Measurements from ENCODE around the gene PMP22.

PMP22 gene

GRCh38 chr17:15265131-15265530 lies at the start of gene PMP22:
TSS of gene PMP22 (minus strand) at chr17:15265326. CDS start at chr17:15260727, 4,599 bp downstream.
- FAIRE-seq (no peak), DNase-seq (ENCODE audit: insufficient read length, low spot score) (no peak)

- DNase-seq (ENCODE audit: insufficient read length, low spot score) = no peak
Observed at GRCh38 chr17:15311996-15312395, 46.9 kb upstream of the PMP22 start.

GRCh38 chr17:15309793-15310192 lies 44.7 kb upstream of the PMP22 start:
- FAIRE-seq = no peak
- no peak for DNase-seq (ENCODE audit: insufficient read length, low spot score)

More at GRCh38 chr17:15311996-15312395, 46.9 kb upstream of the PMP22 start:
- peak; percentile 49 for FAIRE-seq

GRCh38 chr17:15309236-15309635 lies 44.1 kb upstream of the PMP22 start:
- DNase-seq (ENCODE audit: insufficient read length, low spot score) (no peak), FAIRE-seq (no peak)

GRCh38 chr17:15308758-15309157 lies 43.6 kb upstream of the PMP22 start:
- DNase-seq (ENCODE audit: insufficient read length, low spot score) = no peak
- no peak for FAIRE-seq

- DNase-seq (ENCODE audit: insufficient read length, low spot score) = no peak
- FAIRE-seq = peak; percentile 59
Observed at GRCh38 chr17:15307710-15308111, 42.6 kb upstream of the PMP22 start.

- peak; percentile 38 for FAIRE-seq
Observed at GRCh38 chr17:15303851-15304250, 38.7 kb upstream of the PMP22 start.

GRCh38 chr17:15303268-15303667 lies 38.1 kb upstream of the PMP22 start:
- FAIRE-seq = no peak

More at GRCh38 chr17:15303851-15304250, 38.7 kb upstream of the PMP22 start:
- DNase-seq (ENCODE audit: insufficient read length, low spot score) = no peak

GRCh38 chr17:15301845-15302244 lies 36.7 kb upstream of the PMP22 start:
- no peak for FAIRE-seq

More at GRCh38 chr17:15303268-15303667, 38.1 kb upstream of the PMP22 start:
- DNase-seq (ENCODE audit: insufficient read length, low spot score) = no peak

GRCh38 chr17:15298176-15298575 lies 33.0 kb upstream of the PMP22 start:
- DNase-seq (ENCODE audit: insufficient read length, low spot score) (no peak), FAIRE-seq (no peak)

More at GRCh38 chr17:15301845-15302244, 36.7 kb upstream of the PMP22 start:
- DNase-seq (ENCODE audit: insufficient read length, low spot score) = no peak

GRCh38 chr17:15293558-15293957 lies 28.4 kb upstream of the PMP22 start:
- no peak for DNase-seq (ENCODE audit: insufficient read length, low spot score)

GRCh38 chr17:15291674-15292361 lies 26.7 kb upstream of the PMP22 start:
- DNase-seq (ENCODE audit: insufficient read length, low spot score) (no peak), FAIRE-seq (peak; percentile 87)

More at GRCh38 chr17:15293558-15293957, 28.4 kb upstream of the PMP22 start:
- FAIRE-seq = peak; percentile 16

- peak; percentile 69 for FAIRE-seq
- DNase-seq (ENCODE audit: insufficient read length, low spot score) = no peak
Observed at GRCh38 chr17:15290605-15291004, 25.5 kb upstream of the PMP22 start.

- peak; percentile 96 for FAIRE-seq
- no peak for DNase-seq (ENCODE audit: insufficient read length, low spot score)
Observed at GRCh38 chr17:15289285-15290183, 24.4 kb upstream of the PMP22 start.

- FAIRE-seq = no peak
- no peak for DNase-seq (ENCODE audit: insufficient read length, low spot score)
Observed at GRCh38 chr17:15288859-15289258, 23.7 kb upstream of the PMP22 start.

GRCh38 chr17:15287538-15288267 lies 22.6 kb upstream of the PMP22 start:
- peak; percentile 26 for FAIRE-seq
- DNase-seq (ENCODE audit: insufficient read length, low spot score) = no peak

GRCh38 chr17:15285466-15285865 lies 20.3 kb upstream of the PMP22 start:
- FAIRE-seq = no peak
- DNase-seq (ENCODE audit: insufficient read length, low spot score) = no peak

GRCh38 chr17:15284537-15284936 lies 19.4 kb upstream of the PMP22 start:
- DNase-seq (ENCODE audit: insufficient read length, low spot score) (no peak), FAIRE-seq (peak; percentile 26)

- no peak for DNase-seq (ENCODE audit: insufficient read length, low spot score)
- FAIRE-seq = peak; percentile 31
Observed at GRCh38 chr17:15284107-15284506, 19.0 kb upstream of the PMP22 start.

- FAIRE-seq = no peak
- no peak for DNase-seq (ENCODE audit: insufficient read length, low spot score)
Observed at GRCh38 chr17:15281909-15282308, 16.8 kb upstream of the PMP22 start.
